ENCODE data around the gene PARD3.

DNA sequence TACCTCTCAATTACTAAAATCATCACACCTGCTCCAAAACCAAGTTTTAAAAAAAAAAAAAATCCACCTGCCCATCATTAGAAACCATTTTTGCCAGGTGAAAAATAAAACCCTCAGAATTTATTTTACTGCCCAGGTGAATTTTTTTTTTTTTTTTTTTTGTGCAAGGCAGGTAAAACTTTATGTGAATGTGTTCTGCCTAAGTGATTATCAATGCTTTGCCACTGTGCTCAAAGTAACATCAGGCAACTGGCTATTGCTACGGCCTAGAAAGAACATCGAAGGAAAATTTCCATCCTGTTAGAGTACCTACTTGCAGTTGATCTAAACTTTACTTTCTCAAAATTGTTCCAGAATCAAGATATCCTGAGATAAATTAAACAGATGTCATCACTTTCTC is 512.1 kb downstream of the PARD3 start:
- no peak for TF ChIP-seq POLR2A (IDR thresholded peaks at IDR 0.05; ENCODE audit: borderline replicate concordance, extremely low read depth, insufficient read depth, insufficient read length)
- TF ChIP-seq RAD21 (IDR thresholded peaks at IDR 0.05; ENCODE audit: low read depth) = no peak
- TF ChIP-seq SP1 (IDR thresholded peaks at IDR 0.05; ENCODE audit: low read depth) = no peak
- no peak for TF ChIP-seq EZH2 (IDR thresholded peaks at IDR 0.05)
- TF ChIP-seq, protein P1, sequence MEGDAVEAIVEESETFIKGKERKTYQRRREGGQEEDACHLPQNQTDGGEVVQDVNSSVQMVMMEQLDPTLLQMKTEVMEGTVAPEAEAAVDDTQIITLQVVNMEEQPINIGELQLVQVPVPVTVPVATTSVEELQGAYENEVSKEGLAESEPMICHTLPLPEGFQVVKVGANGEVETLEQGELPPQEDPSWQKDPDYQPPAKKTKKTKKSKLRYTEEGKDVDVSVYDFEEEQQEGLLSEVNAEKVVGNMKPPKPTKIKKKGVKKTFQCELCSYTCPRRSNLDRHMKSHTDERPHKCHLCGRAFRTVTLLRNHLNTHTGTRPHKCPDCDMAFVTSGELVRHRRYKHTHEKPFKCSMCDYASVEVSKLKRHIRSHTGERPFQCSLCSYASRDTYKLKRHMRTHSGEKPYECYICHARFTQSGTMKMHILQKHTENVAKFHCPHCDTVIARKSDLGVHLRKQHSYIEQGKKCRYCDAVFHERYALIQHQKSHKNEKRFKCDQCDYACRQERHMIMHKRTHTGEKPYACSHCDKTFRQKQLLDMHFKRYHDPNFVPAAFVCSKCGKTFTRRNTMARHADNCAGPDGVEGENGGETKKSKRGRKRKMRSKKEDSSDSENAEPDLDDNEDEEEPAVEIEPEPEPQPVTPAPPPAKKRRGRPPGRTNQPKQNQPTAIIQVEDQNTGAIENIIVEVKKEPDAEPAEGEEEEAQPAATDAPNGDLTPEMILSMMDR (IDR thresholded peaks at IDR 0.05 in 2 of 3, conservative IDR thresholded peaks at IDR 0.05 in 1 of 3; ENCODE audit: borderline replicate concordance in 1 of 3, insufficient read depth in 1 of 3, low read depth in 2 of 3, low read length in 2 of 3) = no peak
- no peak for TF ChIP-seq EZH2phosphoT487 (IDR thresholded peaks at IDR 0.05; ENCODE audit: borderline replicate concordance)
- TF ChIP-seq, protein P2, sequence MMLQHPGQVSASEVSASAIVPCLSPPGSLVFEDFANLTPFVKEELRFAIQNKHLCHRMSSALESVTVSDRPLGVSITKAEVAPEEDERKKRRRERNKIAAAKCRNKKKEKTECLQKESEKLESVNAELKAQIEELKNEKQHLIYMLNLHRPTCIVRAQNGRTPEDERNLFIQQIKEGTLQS (IDR thresholded peaks at IDR 0.05) = no peak
- no peak for TF ChIP-seq POLR2AphosphoS5 (IDR thresholded peaks at IDR 0.05; ENCODE audit: low read depth, low read length)
- TF ChIP-seq JUND (IDR thresholded peaks at IDR 0.05) = no peak

All from HCT116 (cell line).